ENCODE data around the gene RBM22. TPM values are rescaled to one million over a fixed set of nuclear protein-coding genes. Genes with fewer than 3 reads are reported as not detected.

RBM22 gene
- total and polyA plus RNA-seq, 9 donors, result 33.4 to 77.6 (median 48.6) TPM

- Histone ChIP-seq H3K9me3 (no peaks in the 10 kb centered on the region), H3K4me3 (no peak overlapping the region), H3K36me3 (no peaks in the 10 kb centered on the region), H3K4me1 (ENCODE audit: insufficient read depth) (peaks cover 57% of the 10 kb centered on the region), H3K27ac (peak overlapping the region; percentile 85 to 93), H3K27me3 (no peaks in the 10 kb centered on the region)
- no peak for DNase-seq
- 41 to 48% (median 46%) methylated on average over 5 of the region's 5 CpGs for WGBS, 3 donors
- intact Hi-C loops (cut with DNase I), result no loop called here
- TF ChIP-seq POLR2A (IDR thresholded peaks at IDR 0.05), result no peak
- no peak for TF ChIP-seq CTCF (IDR thresholded peaks at IDR 0.05)
- TF ChIP-seq EP300 (IDR thresholded peaks at IDR 0.05), result no peak
Observed at GRCh38 chr5:150641824-150642566, 58.9 kb downstream of the RBM22 start.

DNA sequence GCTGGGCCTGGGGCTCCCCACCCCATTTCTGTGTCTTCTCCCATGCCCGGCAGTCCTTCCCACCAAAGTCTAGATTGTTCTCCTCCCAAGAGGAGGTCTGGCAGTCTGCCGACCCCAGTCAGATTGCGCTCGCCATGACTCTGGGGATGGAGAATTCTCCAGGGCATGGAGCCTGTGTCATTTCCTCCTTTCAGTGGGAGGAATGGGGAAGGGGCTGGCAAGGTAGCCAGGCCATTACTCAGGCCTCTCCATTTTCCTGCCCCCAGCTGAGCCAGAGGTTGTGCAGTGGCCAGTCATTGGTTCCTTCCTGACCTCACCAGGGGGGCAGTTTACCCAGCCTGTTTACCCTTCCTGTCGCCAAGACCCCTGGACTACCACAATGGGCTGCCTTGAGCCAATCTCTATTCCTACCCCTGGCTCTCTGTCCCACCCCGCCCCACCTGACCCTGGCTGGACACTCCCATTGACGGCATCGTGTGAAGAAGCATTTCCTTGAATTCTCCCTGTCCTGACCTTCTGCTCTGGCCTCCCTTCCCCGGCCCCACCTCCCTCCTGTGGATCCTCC, 59.8 kb downstream of the RBM22 start:
- WGBS, 3 donors, result 19 to 28% (median 20%) methylated on average over 7 to 9 of the region's 9 CpGs
- Histone ChIP-seq H3K36me3 (no peaks in the 10 kb centered on the region), H3K4me1 (ENCODE audit: insufficient read depth) (peaks cover 58% of the 10 kb centered on the region), H3K4me3 (no peak overlapping the region), H3K27ac (peak overlapping the region; percentile 85 to 93), H3K9me3 (no peaks in the 10 kb centered on the region), H3K27me3 (no peaks in the 10 kb centered on the region)
- intact Hi-C loops (cut with DNase I), result no loop called here
- TF ChIP-seq POLR2A (IDR thresholded peaks at IDR 0.05), result peak; percentile 0
- no peak for TF ChIP-seq EP300 (IDR thresholded peaks at IDR 0.05)
- TF ChIP-seq CTCF (IDR thresholded peaks at IDR 0.05), result no peak
- peak; percentile 72 to 78 (median 76) for DNase-seq

Other genes starting within 250 kb of the RBM22 start
- gene NDST1, start 192.9 kb downstream of the RBM22 start, total RNA-seq, result 100 to 1,000 TPM in 3 of 7 donors, 10 to 100 TPM in 4; 31.0 to 139 (median 92.8) TPM
- gene NDST1, start 192.9 kb downstream of the RBM22 start, polyA plus RNA-seq, result 10 to 100 TPM; 31.8 to 44.1 TPM
- 100 to 1,000 TPM in 3 of 7 donors, 10 to 100 TPM in 3, 1 to 10 TPM in 1; 8.3 to 174 (median 70.2) TPM for gene SYNPO, start 60.4 kb downstream of the RBM22 start, total RNA-seq
- 10 to 100 TPM; 31.0 to 86.9 TPM for gene SYNPO, start 60.4 kb downstream of the RBM22 start, polyA plus RNA-seq
- 1 to 10 TPM in 4 of 7 donors, under 1 TPM in 3; 0.36 to 2.6 (median 1.2) TPM for gene MYOZ3, start 39.8 kb downstream of the RBM22 start, total RNA-seq
- gene MYOZ3, start 39.8 kb downstream of the RBM22 start, polyA plus RNA-seq, result 1 to 10 TPM; 1.6 to 2.7 TPM
- gene DCTN4, start 58.0 kb upstream of the RBM22 start, total RNA-seq, result 10 to 100 TPM; 55.2 to 87.4 (median 69.0) TPM
- gene DCTN4, start 58.0 kb upstream of the RBM22 start, polyA plus RNA-seq, result 10 to 100 TPM; 27.0 to 76.5 TPM
- 10 to 100 TPM; 14.7 to 33.6 (median 24.4) TPM for gene SMIM3, start 77.7 kb upstream of the RBM22 start, total RNA-seq
- 10 to 100 TPM; 19.4 to 20.9 TPM for gene SMIM3, start 77.7 kb upstream of the RBM22 start, polyA plus RNA-seq
- not detected for gene IRGM, start 145.5 kb upstream of the RBM22 start, total RNA-seq
- gene IRGM, start 145.5 kb upstream of the RBM22 start, polyA plus RNA-seq, result under 1 TPM in 1 of 2 donors, not detected in 1; 0.12 TPM
- gene ZNF300, start 203.9 kb upstream of the RBM22 start, total RNA-seq, result 10 to 100 TPM in 1 of 7 donors, 1 to 10 TPM in 6; 5.9 to 10.0 (median 8.4) TPM
- gene ZNF300, start 203.9 kb upstream of the RBM22 start, polyA plus RNA-seq, result 1 to 10 TPM; 5.8 to 7.1 TPM

All from ovary (tissue), 9 donors.